ENCODE measurements around the gene TSPAN31.

Gene TSPAN31

DNA sequence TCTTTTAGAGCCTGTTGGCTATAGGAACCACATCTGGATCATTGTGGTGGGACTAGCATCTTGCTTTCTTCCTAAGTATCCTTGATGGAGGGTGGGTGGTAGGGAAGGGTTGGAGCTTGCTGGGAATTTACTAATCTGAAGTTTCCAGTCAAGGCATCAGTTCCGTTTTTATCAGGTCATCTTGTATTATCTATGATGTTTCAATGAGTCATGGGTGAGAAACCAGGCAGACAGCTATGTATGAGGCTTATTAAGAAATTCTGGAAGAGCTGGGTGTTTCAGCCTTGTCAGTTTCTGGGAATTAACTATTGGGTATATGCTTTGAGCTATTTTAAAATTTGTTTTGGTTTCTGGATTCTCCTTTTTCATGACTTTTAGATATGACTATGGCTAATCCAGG is 49.1 kb downstream of the TSPAN31 start:
- no peak for DNase-seq (ENCODE audit: low spot score)

DNA sequence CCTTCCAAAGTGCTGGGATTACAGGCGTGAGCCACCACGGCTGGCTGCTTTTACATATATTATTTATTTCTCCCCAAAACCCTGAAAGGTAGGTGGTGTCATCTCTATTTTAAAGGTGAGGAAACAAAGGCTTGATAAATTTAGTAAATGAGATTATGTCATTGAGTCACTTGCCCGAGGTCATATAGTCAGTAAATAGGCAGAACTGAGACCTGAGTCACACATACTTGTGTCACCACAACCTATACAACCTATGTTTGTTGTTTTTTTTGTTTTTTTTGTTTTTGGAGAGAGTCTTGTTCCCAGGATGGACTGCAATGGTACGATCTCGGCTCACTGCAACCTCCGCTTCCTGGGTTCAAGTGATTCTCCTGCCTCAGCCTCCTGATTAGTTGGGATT is 50.5 kb downstream of the TSPAN31 start:
- DNase-seq (ENCODE audit: low spot score) = no peak

DNA sequence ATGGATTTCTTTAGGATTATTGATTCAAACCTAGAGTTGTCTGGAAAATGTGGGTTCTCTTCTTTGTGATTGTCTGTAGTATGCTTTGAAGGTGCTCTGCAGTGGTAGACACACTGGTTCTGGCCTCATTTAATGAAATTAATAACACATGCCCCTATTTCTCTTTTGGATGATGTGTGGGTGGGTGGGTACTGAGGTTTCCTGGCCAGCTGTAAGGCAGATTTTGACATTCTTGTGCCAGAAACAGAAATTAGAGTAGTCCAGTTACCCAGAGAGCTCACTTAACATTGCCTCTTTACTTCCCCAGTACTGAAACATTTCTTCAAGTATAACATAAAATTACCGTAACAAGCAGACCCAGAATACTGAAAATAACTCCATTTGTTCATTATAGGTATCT is 52.2 kb downstream of the TSPAN31 start:
- DNase-seq (ENCODE audit: low spot score) = no peak

DNA sequence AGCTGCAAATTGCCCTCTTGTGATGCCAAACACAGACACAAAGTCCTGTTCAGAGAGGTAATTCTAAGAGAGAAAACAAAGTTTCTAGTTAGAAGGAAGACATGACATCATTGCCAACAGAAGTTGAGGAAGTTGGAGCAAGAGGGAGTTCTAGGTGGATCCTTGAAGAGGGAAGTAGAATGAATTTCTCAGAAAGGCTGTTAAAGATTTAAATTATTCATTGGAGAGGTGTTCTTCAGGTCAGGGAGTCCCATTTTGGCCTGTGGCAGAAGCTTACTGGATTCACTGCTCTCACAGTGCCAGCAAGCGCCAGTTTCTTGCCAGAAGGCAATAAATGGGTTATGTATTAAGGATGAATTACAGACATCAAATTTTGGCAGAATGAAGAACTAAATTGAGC is 53.1 kb downstream of the TSPAN31 start:
- no peak for DNase-seq (ENCODE audit: low spot score)
